ENCODE data around the gene TMEM203. TPM values are rescaled to one million over a fixed set of nuclear protein-coding genes. Genes with fewer than 3 reads are reported as not detected.

TMEM203 gene
- total RNA-seq, 1 donor from 2014 or later, result 24.3 TPM

GRCh38 chr9:137219757-137220316 is 14.4 kb upstream of the TMEM203 start:
- no peak for DNase-seq (ENCODE audit: extremely low read depth, low read depth, low spot score)

- no peak for DNase-seq (ENCODE audit: extremely low read depth, low read depth, low spot score)
Measured at GRCh38 chr9:137218754-137219271, 13.4 kb upstream of the TMEM203 start.

GRCh38 chr9:137218212-137218753 is 12.8 kb upstream of the TMEM203 start:
- DNase-seq (ENCODE audit: extremely low read depth, low read depth, low spot score), result no peak

GRCh38 chr9:137217276-137218211 is 12.1 kb upstream of the TMEM203 start:
- DNase-seq (ENCODE audit: extremely low read depth, low read depth, low spot score), result no peak

- DNase-seq (ENCODE audit: extremely low read depth, low read depth, low spot score), result no peak
Measured at GRCh38 chr9:137216188-137216965, 10.9 kb upstream of the TMEM203 start.

GRCh38 chr9:137215196-137215986 is 9.9 kb upstream of the TMEM203 start:
- DNase-seq (ENCODE audit: extremely low read depth, low read depth, low spot score), result no peak

- no peak for DNase-seq (ENCODE audit: extremely low read depth, low read depth, low spot score)
Measured at GRCh38 chr9:137214620-137215019, 9.2 kb upstream of the TMEM203 start.

GRCh38 chr9:137213160-137214060 is 8.0 kb upstream of the TMEM203 start:
- no peak for DNase-seq (ENCODE audit: extremely low read depth, low read depth, low spot score)

- DNase-seq (ENCODE audit: extremely low read depth, low read depth, low spot score), result no peak
Measured at GRCh38 chr9:137212520-137212919, 7.1 kb upstream of the TMEM203 start.

- no peak for DNase-seq (ENCODE audit: extremely low read depth, low read depth, low spot score)
Measured at GRCh38 chr9:137211532-137211931, 6.1 kb upstream of the TMEM203 start.

- DNase-seq (ENCODE audit: extremely low read depth, low read depth, low spot score), result no peak
Measured at GRCh38 chr9:137206602-137207001, 1.2 kb upstream of the TMEM203 start.

GRCh38 chr9:137204731-137205125 is 720 bp downstream of the TMEM203 start:
- DNase-seq (ENCODE audit: extremely low read depth, low read depth, low spot score), result no peak

- DNase-seq (ENCODE audit: extremely low read depth, low read depth, low spot score), result no peak
Measured at GRCh38 chr9:137202966-137203365, 2.5 kb downstream of the TMEM203 start.

- DNase-seq (ENCODE audit: extremely low read depth, low read depth, low spot score), result no peak
Measured at GRCh38 chr9:137201205-137201868, 4.1 kb downstream of the TMEM203 start.

- peak; percentile 76 for DNase-seq (ENCODE audit: extremely low read depth, low read depth, low spot score)
Measured at GRCh38 chr9:137200311-137201204, 4.9 kb downstream of the TMEM203 start, which contains the start of gene TPRN. TSS of gene TPRN (minus strand) at chr9:137200741. CDS start at chr9:137200711, 30 bp downstream.

- no peak for DNase-seq (ENCODE audit: extremely low read depth, low read depth, low spot score)
Measured at GRCh38 chr9:137199411-137200121, 5.9 kb downstream of the TMEM203 start.

- no peak for DNase-seq (ENCODE audit: extremely low read depth, low read depth, low spot score)
Measured at GRCh38 chr9:137198902-137199283, 6.6 kb downstream of the TMEM203 start.
